Measurements from ENCODE around the gene SLC4A7. TPM values are rescaled to one million over a fixed set of nuclear protein-coding genes. Genes with fewer than 3 reads are reported as not detected.
"Not testable (repeated sequence)": the region's sequence is repeated elsewhere in the genome, so short reads cannot be mapped to it uniquely, and the experiment has no call there.

Gene SLC4A7
- total RNA-seq, 1 donor from 2014 or later: 45.1 TPM

DNA sequence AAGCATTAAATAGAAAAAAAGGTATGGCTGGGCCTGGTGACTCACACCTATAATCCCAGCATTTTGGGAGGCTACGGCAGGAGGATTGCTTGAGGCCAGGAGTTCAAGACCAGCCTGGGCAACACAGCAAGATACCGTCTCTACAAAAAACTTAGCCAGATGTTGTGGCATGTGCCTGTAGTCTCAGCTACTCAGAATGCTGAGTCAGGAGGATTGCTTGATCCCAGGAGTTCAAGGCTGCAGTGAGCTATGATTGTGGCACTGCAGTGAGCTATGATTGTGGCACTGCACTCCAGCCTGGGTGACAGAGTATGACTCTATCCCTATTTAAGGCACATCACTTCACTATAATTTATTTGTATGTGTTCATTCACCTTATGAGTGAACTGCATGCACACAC lies 54.3 kb downstream of the SLC4A7 start:
- no peak for DNase-seq (ENCODE audit: low spot score)

- no peak for DNase-seq (ENCODE audit: low spot score)
Measured at GRCh38 chr3:27428446-27428845, 55.7 kb downstream of the SLC4A7 start.

DNA sequence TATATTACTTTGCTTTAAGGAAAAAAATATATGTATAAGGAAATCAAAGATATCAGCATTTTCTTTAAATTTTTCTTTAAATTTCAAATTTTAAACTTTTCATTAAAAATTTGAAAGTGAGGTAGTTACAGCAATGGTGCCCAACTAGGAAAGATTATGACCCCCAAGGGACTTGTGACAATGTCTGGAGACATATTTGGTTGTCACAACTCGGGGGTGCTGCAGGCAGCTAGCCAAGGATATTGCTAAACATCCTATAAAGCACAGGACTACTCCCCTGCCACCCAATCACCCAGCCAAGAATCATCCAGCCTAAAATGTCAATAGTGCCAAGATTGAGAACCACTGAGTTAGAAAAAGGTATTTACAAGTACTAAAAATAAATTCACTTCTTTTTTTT lies 57.3 kb downstream of the SLC4A7 start:
- no peak for DNase-seq (ENCODE audit: low spot score)

DNA sequence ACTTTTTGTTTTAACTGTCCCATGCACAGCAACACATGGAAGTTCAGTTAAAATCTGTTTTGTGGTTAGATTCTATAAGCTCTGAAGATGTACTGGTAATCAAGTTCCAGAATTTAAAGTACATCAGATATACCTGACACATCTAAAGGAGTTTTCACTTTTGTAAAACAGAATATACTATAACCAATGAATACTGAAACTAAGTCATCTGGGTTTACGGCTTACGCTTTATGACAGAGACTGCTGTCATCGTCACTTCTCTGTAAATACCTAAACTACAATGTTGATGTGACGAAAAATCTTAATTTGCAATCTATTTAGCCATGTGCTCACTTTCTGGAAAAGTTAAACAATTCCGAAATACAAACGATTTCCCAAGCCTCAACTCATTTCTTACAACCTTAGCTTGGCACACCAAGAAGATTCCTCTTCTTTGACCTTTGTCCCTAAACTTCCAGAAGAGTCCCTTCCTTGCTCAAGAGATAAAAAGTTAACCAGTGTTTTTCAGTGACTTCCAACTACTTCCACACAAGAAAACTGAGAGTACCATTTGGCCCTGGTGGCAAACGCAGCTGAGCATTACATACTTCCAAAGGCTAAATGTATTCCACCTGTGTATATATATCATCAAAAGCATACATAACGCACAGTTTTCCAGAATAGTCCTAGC lies 58.2 kb downstream of the SLC4A7 start:
- no peak for DNase-seq (ENCODE audit: low spot score)

- DNase-seq (ENCODE audit: low spot score): not testable (repeated sequence)
Measured at GRCh38 chr3:27424812-27425521, 59.2 kb downstream of the SLC4A7 start.

DNA sequence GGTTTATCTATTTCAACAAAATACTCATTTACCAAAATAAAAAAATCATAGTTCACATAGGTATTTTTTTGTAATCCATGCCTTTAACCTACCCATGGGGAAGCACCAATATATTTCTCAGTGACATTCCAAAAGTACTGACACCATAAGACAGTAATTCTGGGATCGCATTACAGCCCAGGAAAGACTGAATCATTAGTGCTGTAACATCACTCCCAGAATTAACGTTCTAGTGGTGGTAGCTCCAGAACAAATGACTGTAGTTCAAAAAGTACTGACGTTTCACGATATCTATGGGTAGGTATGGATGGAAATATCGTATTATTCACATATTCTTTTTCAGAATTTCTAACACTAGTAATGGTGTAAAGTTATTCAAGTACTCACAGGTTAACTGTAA lies 60.7 kb downstream of the SLC4A7 start:
- DNase-seq (ENCODE audit: low spot score): no peak

DNA sequence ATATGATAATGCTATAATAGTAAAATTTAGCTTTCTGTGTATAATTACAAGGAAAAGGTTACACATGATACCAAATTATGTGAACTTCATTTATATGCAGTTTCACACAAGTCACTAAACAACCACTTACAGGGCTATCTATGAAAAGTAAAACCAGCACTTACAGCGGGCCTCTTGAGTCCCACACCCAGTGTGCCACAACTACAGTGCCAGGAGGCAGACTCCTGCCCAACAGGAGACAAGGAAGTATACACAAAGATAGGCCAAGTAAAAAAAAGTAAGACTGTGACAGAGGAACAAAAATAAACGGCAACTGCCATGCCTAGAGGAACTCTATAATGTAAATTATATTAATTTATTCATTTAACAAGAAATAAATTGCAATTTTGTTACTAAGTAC lies 61.6 kb downstream of the SLC4A7 start:
- DNase-seq (ENCODE audit: low spot score): no peak

DNA sequence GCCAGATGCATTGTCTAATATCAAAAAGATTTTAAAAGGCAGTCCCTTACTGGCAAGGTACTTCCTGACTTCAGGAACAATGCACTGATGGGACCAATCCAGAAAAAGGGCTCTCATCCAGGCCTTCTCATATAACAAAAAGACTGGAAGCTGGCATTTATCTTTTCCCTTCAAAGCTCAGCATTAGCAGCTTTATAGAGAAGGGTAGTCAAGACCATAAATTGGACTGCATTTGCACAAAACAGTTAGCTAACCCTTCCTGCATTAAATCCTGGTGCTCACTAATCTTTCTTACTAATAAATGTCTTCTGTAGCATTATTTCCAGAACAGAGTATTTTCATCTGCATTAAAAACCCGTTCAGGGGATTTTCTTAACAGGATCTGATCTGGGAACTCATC lies 69.0 kb downstream of the SLC4A7 start:
- no peak for DNase-seq (ENCODE audit: low spot score)

DNA sequence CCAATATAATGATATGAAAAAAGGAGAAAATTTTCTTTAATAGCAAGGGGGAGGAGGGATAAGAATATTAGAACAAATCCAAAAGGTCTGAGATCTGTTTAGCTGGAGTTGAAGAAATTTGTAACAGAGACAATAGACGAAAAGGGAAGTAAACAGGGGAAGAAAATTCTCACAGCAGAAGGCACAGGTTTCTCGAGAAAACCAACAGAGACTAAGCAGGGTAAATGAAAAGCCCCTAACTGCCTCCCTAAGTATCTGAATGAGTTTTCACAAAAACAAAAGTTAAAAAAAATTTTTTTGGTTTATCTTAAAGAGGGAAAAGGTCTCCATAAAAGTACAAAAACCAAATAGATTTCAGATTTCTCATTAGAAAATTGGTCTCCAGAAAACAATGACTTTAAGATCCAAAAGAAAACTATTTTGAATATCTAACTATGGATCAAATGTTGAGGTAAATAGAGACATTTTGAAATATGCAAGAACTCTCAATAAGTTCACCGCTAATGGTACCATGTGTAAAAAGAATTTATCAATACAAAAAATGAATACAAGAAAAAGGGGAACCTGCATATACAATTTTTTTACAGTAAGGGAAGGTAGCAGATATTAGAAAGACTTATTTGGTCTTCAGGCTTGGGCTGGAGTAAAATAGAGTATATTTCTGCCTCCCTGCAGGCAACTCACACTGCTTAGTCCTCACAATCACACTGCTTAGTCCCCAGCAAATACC lies 91.1 kb downstream of the SLC4A7 start:
- no peak for DNase-seq (ENCODE audit: low spot score)

DNA sequence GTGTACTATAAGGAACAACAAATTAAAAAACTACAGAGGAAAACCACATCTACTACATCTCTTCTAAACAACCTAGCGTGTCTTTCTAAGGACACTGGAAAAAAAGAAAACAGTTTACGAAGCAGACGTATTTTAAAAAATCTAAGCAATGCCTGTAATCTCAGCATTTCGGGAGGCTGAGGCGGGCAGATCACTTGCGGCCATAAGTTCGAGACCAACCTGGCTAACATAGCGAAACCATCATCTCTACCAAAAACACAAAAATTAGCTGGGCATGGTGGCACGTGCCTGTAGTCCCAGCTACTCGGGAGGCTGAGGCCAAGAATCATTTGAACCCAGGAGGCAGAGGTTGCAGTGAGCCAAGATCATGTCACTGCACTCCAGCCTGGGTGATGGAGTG lies 91.8 kb downstream of the SLC4A7 start:
- DNase-seq (ENCODE audit: low spot score): not testable (repeated sequence)

DNA sequence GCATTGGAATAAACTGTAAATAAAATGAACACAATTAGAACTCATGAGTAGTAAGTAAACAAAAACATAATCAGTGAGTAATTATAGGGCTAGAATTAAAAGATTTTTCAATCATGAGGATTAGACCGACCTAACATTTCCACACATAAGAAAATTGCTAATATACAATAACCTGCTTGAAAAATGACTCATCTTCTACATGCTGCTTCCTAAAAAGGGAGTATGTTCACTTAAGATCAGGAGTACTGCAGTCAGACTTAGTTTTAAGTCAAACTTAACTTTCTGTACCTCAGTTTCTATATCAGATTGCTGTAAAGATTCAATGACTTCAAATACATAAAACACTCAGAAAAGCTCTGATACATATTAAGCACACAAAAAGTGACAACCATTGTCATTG lies 92.4 kb downstream of the SLC4A7 start:
- DNase-seq (ENCODE audit: low spot score): no peak

DNA sequence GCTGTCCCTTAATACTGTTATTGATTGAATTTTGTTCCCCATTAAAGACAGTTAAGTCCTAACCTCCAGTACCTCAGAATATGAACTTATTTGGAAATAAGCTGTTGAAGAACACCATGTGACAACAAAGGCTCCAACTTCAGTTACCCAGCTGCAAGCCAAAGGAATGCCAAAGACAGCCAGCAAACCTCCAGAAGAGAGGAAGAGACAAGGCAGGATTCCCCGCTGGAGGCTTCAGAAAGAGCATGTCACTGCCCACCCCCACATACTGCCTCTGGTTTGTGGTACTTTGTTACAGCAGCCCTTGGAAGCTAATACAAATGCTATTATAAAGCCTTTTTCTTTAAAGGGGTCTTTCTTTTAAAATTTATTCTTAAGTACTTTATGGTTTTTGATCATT lies 96.6 kb downstream of the SLC4A7 start:
- DNase-seq (ENCODE audit: low spot score): no peak

DNA sequence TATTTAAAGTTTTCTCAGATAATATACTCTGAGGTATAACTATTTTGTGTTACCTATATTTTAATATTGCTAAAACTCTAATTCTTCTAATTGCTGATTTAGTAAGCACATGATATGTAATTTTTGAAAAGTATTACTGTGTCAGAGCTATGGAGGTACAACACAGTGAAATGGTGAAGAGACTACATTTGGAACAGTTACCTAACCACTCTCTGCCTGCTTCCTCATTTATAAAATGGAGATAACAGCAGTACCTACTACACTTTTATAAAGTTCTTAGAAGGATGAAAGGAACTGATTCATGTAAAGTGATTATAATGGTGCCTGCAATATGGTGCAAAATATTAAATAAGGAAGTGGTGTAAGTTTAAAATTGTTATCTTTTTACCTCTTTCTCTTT lies 98.7 kb downstream of the SLC4A7 start:
- DNase-seq (ENCODE audit: low spot score): no peak

- no peak for DNase-seq (ENCODE audit: low spot score)
Measured at GRCh38 chr3:27384191-27384590, 100.0 kb downstream of the SLC4A7 start.

- DNase-seq (ENCODE audit: low spot score): no peak
Measured at GRCh38 chr3:27380433-27381357, 103.5 kb downstream of the SLC4A7 start.

DNA sequence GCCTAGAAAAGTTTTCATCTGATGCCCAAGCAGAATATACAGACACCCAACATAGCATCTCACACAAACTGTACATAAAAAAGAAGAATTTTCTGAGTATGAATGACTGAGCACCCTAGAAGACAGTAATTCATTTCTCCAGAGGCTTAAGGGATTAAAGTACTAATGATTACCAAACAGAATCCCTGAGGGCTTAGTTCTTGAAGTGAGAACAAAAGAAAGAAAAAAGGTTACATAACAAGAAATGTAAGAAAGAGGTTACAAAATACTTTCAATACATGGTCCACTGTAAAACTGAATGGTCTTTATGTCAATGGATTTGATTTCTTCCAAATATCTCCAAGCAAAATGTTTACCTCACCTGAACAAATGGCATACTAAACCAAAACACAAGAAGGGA lies 105.9 kb downstream of the SLC4A7 start:
- DNase-seq (ENCODE audit: low spot score): no peak

- no peak for DNase-seq (ENCODE audit: low spot score)
Measured at GRCh38 chr3:27376109-27376772, 107.9 kb downstream of the SLC4A7 start.

- peak; percentile 94 for DNase-seq (ENCODE audit: low spot score)
Measured at GRCh38 chr3:27368831-27369607, 115.2 kb downstream of the SLC4A7 start, which contains the start of gene NEK10. Gene NEK10, minus strand, starts transcription at chr3:27369383. Its CDS starts 16,501 bp downstream, at chr3:27352882.

- DNase-seq (ENCODE audit: low spot score): no peak
Measured at GRCh38 chr3:27366062-27366591, 118.1 kb downstream of the SLC4A7 start.

Measured in ureter (tissue), 1 donor.